ENCODE results near the gene HOMER2.

The HOMER2 gene

DNA sequence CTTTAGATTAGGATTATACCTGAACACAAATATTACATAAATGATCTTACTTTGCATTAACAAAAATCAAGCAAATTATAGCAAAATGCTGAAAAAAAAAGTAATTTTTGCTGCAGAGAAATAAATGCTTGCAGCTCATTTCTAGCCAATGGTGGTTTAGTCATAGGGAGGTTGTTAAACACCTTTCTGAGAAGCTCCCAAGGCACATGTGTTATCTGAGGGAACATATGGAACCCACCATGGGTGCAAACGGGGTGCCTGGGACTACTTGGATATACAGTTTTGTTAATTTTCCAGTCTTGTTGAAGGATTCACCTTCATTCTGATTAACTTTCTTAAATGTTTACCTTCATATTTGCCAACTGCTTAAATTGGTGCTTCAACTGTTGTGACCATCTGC is 24.6 kb upstream of the HOMER2 start:
- no peak for TF ChIP-seq CTCF (conservative IDR thresholded peaks at IDR 0.05; ENCODE audit: control insufficient read depth, insufficient read depth, low read depth, low read length)
- no peak overlapping the region for H3K4me3 ChIP-seq (ENCODE audit: control insufficient read depth, low read depth, low read length)
- DNase-seq (ENCODE audit: low read depth) = no peak

GRCh38 chr15:82972990-82973389 is 20.5 kb upstream of the HOMER2 start:
- DNase-seq (ENCODE audit: low read depth) = no peak

GRCh38 chr15:82971218-82971984 is 18.9 kb upstream of the HOMER2 start:
- TF ChIP-seq CTCF (conservative IDR thresholded peaks at IDR 0.05; ENCODE audit: control insufficient read depth, insufficient read depth, low read depth, low read length) = no peak
- no peak overlapping the region for H3K4me3 ChIP-seq (ENCODE audit: control insufficient read depth, low read depth, low read length)
- no peak for DNase-seq (ENCODE audit: low read depth)

More at GRCh38 chr15:82972990-82973389, 20.5 kb upstream of the HOMER2 start:
- TF ChIP-seq CTCF (conservative IDR thresholded peaks at IDR 0.05; ENCODE audit: control insufficient read depth, insufficient read depth, low read depth, low read length) = no peak
- no peak overlapping the region for H3K4me3 ChIP-seq (ENCODE audit: control insufficient read depth, low read depth, low read length)

DNA sequence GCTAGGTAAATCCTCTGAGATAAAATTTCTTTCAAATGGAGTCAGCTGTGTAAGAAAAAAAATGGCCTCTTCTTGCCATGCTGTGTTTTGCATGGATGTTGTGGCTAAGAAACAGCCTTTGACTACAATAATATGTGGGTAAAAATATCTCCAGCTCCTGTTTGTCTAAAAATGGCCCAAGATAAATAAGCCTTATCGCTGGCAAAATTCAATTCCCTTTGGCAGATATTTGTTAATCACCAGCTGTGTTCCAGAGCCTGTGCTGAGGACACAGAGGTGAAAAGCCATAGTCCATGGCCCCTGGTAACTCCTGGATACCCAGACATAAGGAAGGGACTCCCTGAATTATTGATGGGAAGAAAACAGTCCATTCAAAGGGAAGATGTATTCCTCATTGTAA is 18.2 kb upstream of the HOMER2 start:
- no peak for DNase-seq (ENCODE audit: low read depth)
- H3K4me3 ChIP-seq (ENCODE audit: control insufficient read depth, low read depth, low read length) = no peak overlapping the region
- TF ChIP-seq CTCF (conservative IDR thresholded peaks at IDR 0.05; ENCODE audit: control insufficient read depth, insufficient read depth, low read depth, low read length) = no peak

DNA sequence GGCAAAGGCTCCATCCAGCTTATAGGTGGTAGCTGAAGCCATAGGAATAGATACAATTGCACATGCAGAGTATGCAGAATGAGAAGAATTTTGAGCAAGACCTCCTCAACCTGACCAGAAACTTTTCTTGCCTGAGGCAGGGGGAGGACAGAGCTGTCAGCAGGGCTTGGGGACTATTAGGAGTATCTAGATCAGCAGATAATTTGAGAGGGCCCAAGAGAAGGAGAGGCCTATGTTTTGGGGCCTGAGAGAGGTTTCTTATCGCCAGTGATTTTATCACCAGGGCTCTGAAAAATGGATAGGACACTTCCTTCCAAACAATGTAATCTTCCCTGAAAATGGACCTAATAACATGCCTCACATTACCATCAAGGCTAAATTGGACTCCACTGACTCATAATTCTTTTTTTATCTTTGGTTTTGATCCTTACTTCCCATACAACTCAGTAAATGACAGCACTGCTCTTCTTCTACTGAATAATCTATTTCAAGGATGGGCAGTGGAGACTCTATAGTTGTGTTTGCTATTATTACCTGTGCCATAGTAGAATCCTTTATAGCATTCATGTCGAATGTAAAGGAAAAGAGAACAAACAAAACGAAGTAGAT is 17.7 kb upstream of the HOMER2 start:
- DNase-seq (ENCODE audit: low read depth) = no peak
- H3K4me3 ChIP-seq (ENCODE audit: control insufficient read depth, low read depth, low read length) = no peak overlapping the region
- no peak for TF ChIP-seq CTCF (conservative IDR thresholded peaks at IDR 0.05; ENCODE audit: control insufficient read depth, insufficient read depth, low read depth, low read length)

- TF ChIP-seq CTCF (conservative IDR thresholded peaks at IDR 0.05; ENCODE audit: control insufficient read depth, insufficient read depth, low read depth, low read length) = no peak
- DNase-seq (ENCODE audit: low read depth) = no peak
Measured at GRCh38 chr15:82969353-82969752, 16.8 kb upstream of the HOMER2 start.

More at GRCh38 chr15:82969353-82969752, 16.8 kb upstream of the HOMER2 start:
- H3K4me3 ChIP-seq (ENCODE audit: control insufficient read depth, low read depth, low read length) = no peak overlapping the region

Measured in fibroblast of mammary gland (primary cell).